Keratinocyte (primary cell): ENCODE results near the gene PDE6A. TPM values are rescaled to one million over a fixed set of nuclear protein-coding genes. Genes with fewer than 3 reads are reported as not detected.

ENCODE experiments used
- DNase-seq: peaks from one replicate; pipeline ENCODE4 v3.0.0-alpha.2; 2011; ENCODE audit warnings: low read depth, missing footprints, low spot score
- FAIRE-seq: peaks from 2 replicates; lab custom pipeline; 2011; peaks lifted over from hg19 to GRCh38; lab: Jason Lieb, UNC
- H2AFZ ChIP-seq: 2 replicates; pipeline ENCODE4 v1.6.0; 2012; ENCODE audit warnings: low read length, control low read depth, inconsistent platforms; ENCODE audit not compliant: control insufficient read depth
- H3K27ac ChIP-seq: 2 replicates; pipeline ENCODE4 v1.5.1; 2011; ENCODE audit warnings: low read length; ENCODE audit not compliant: control insufficient read depth, insufficient read depth
- H3K27me3 ChIP-seq: 3 replicates; pipeline ENCODE4 v1.6.0; 2011; ENCODE audit warnings: low read length; ENCODE audit not compliant: control insufficient read depth, insufficient read depth; ENCODE audit errors: extremely low read depth
- H3K36me3 ChIP-seq, 2 experiments: 2 replicates in 1 of 2; 3 replicates in 1 of 2; pipeline ENCODE4 v1.5.1; 2011; ENCODE audit warnings: low read length in 2 of 2, mild to moderate bottlenecking in 1 of 2; ENCODE audit not compliant: control insufficient read depth in 2 of 2, insufficient read depth in 2 of 2; ENCODE audit errors: extremely low read depth in 1 of 2
- H3K4me1 ChIP-seq: 3 replicates; pipeline ENCODE4 v1.5.1; 2011; ENCODE audit warnings: low read length; ENCODE audit not compliant: control insufficient read depth, insufficient read depth; ENCODE audit errors: extremely low read depth
- H3K4me2 ChIP-seq: 3 replicates; pipeline ENCODE4 v1.6.0; 2011; ENCODE audit warnings: low read depth, low read length; ENCODE audit not compliant: control insufficient read depth, insufficient read depth; ENCODE audit errors: extremely low read depth
- H3K4me3 ChIP-seq, 3 experiments: fragments of 200-600 bp in 1 of 3; sonication (generic) in 1 of 3; 2 replicates in 2 of 3; 3 replicates in 1 of 3; pipeline ENCODE4 v1.5.1; 2011 to 2016; ENCODE audit warnings: low read length in 3 of 3, mild to moderate bottlenecking in 3 of 3, control low read depth in 2 of 3, inconsistent platforms in 1 of 3, low read depth in 1 of 3, mixed read lengths in 1 of 3, mixed run types in 1 of 3, moderate library complexity in 1 of 3; ENCODE audit not compliant: control insufficient read depth in 2 of 3, insufficient read depth in 2 of 3; ENCODE audit errors: extremely low read depth in 1 of 3
- H3K79me2 ChIP-seq: 2 replicates; pipeline ENCODE4 v1.6.0; 2012; ENCODE audit warnings: low read length; ENCODE audit not compliant: control insufficient read depth, insufficient read depth
- H3K9ac ChIP-seq: 3 replicates; pipeline ENCODE4 v1.6.0; 2011; ENCODE audit warnings: low read length; ENCODE audit not compliant: control insufficient read depth, insufficient read depth; ENCODE audit errors: extremely low read depth
- H3K9me1 ChIP-seq: 3 replicates; pipeline ENCODE4 v1.6.0; 2011; ENCODE audit warnings: low read length; ENCODE audit not compliant: control insufficient read depth, insufficient read depth; ENCODE audit errors: extremely low read depth
- H3K9me3 ChIP-seq: 2 replicates; pipeline ENCODE4 v1.5.1; 2012; ENCODE audit warnings: low read depth, low read length; ENCODE audit not compliant: control insufficient read depth
- H4K20me1 ChIP-seq: 3 replicates; pipeline ENCODE4 v1.6.0; 2011; ENCODE audit warnings: low read length; ENCODE audit not compliant: control insufficient read depth, insufficient read depth; ENCODE audit errors: extremely low read depth
- EZH2 ChIP-seq: IDR thresholded peaks from one replicate; pipeline ENCODE4 v1.6.1; 2012; ENCODE audit warnings: inconsistent platforms, mild to moderate bottlenecking, low read length, moderate library complexity
- dilution Hi-C: fragments of 300-500 bp; cut with MboI; formaldehyde crosslinking; loops from one replicate; pipeline ENCODE4 v1.7.0; 2020; ENCODE audit warnings: low sequenced_read_pairs; ENCODE audit not compliant: extremely low pct_ligation_motif_present
- polyA plus RNA-seq, 5 experiments: library from polyadenylated mRNA; depleted of rRNA in 3 of 5; stranded (reverse) in 3 of 5; stranded (forward) in 1 of 5; unstranded in 1 of 5; fragments of >200 nt; gene quantifications; 1 replicate in 1 of 5; 2 replicates in 3 of 5; 3 replicates in 1 of 5; pipeline versions ENCODE4 v1.2.1 to v1.2.3, GENCODE V29; 2011 to 2012; ENCODE audit warnings: missing spikeins in 2 of 5, low read depth in 1 of 5, low replicate concordance in 1 of 5
- TF ChIP-seq, protein P1 (sequence below), 3 experiments: IDR thresholded peaks in 1 of 3; conservative IDR thresholded peaks in 1 of 3; optimal IDR thresholded peaks in 1 of 3; 2 replicates in 2 of 3; 3 replicates in 1 of 3; pipeline versions ENCODE3 to v1.5.1; 2011; ENCODE audit warnings: low read length in 3 of 3, mild to moderate bottlenecking in 3 of 3, moderate library complexity in 2 of 3, control low read depth in 1 of 3, inconsistent platforms in 1 of 3; ENCODE audit not compliant: insufficient read depth in 2 of 3; ENCODE audit errors: extremely low read depth in 1 of 3

PDE6A gene
- polyA plus RNA-seq, 1 donor (not counting 4 experiments of a cell fraction or from before 2014, with no cell fraction given): 0.03 TPM

DNA sequence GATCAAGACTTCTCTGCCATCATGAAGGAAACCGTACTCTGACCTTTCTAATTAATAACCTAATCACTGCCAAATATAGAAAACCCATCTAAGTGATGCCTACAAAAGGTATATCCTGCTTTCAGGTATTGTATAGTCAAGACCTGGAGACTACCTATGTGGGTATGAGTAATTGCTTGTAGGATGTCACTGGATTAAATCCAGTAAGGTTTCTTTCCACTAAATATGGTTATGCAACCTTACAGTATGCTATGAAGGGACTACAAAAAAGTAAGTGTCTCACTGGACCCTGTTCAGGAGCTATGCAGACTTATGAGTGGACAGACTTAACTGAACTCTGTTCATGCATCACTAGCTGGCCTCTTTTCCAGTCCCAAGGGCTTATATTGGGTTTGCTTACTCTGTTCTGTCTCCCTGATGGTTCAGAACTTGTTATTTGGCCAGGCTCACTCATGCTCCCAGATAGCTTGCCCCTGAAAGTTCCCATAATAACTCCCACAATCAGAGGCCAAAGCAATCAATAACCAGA lies 51.1 kb downstream of the PDE6A start:
- Histone ChIP-seq H3K9me3 (no peaks in the 10 kb centered on the region), H3K9ac (no peak overlapping the region), H3K4me2 (no peak overlapping the region), H3K9me1 (no peaks in the 10 kb centered on the region), H3K36me3 (no peaks in the 10 kb centered on the region), H3K79me2 (no peaks in the 10 kb centered on the region), H3K4me1 (peaks cover 20% of the 10 kb centered on the region), H3K27me3 (no peaks in the 10 kb centered on the region), H4K20me1 (no peaks in the 10 kb centered on the region), H3K4me3 (no peak overlapping the region), H2AFZ (no peak overlapping the region), H3K27ac (no peak overlapping the region)
- dilution Hi-C loops: no loop called here
- peak; percentile 74 for FAIRE-seq
- DNase-seq: no peak
- no peak for TF ChIP-seq EZH2
- TF ChIP-seq, protein P1, sequence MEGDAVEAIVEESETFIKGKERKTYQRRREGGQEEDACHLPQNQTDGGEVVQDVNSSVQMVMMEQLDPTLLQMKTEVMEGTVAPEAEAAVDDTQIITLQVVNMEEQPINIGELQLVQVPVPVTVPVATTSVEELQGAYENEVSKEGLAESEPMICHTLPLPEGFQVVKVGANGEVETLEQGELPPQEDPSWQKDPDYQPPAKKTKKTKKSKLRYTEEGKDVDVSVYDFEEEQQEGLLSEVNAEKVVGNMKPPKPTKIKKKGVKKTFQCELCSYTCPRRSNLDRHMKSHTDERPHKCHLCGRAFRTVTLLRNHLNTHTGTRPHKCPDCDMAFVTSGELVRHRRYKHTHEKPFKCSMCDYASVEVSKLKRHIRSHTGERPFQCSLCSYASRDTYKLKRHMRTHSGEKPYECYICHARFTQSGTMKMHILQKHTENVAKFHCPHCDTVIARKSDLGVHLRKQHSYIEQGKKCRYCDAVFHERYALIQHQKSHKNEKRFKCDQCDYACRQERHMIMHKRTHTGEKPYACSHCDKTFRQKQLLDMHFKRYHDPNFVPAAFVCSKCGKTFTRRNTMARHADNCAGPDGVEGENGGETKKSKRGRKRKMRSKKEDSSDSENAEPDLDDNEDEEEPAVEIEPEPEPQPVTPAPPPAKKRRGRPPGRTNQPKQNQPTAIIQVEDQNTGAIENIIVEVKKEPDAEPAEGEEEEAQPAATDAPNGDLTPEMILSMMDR (optimal IDR thresholded peaks at IDR 0.05 in 1 of 3, IDR thresholded peaks at IDR 0.05 in 1 of 3, conservative IDR thresholded peaks at IDR 0.05 in 1 of 3; ENCODE audit: extremely low read depth in 1 of 3, insufficient read depth in 2 of 3, low read length in 3 of 3): no peak

DNA sequence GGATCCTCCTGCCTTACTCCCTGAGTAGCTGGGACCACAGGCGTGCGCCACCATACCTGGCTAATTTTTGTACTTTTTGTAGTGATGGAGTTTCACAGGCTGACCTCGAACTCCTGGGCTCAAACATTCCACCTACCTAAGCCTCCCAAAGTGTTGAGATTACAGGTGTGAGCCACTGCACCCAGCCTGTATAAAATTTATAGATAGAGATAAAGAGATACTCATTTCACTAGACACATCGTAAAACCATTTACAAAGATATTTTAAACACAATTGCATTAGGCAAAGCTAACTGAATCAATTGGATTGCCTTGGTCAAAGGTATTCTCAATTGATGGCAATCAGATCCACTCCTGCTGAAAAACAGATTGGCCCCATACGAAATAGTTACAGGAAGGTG lies 52.0 kb downstream of the PDE6A start:
- H3K9me3 ChIP-seq: no peaks in the 10 kb centered on the region
- H2AFZ ChIP-seq: no peak overlapping the region
- H3K4me1 ChIP-seq: peaks cover 23% of the 10 kb centered on the region
- H3K36me3 ChIP-seq: no peaks in the 10 kb centered on the region
- H3K4me3 ChIP-seq: no peak overlapping the region
- H3K9ac ChIP-seq: no peak overlapping the region
- no peaks in the 10 kb centered on the region for H3K27me3 ChIP-seq
- no peak for FAIRE-seq
- no peak for DNase-seq
- dilution Hi-C loops: no loop called here
- no peaks in the 10 kb centered on the region for H3K9me1 ChIP-seq
- H3K4me2 ChIP-seq: no peak overlapping the region
- no peaks in the 10 kb centered on the region for H3K79me2 ChIP-seq
- TF ChIP-seq, protein P1 (optimal IDR thresholded peaks at IDR 0.05 in 1 of 3, IDR thresholded peaks at IDR 0.05 in 1 of 3, conservative IDR thresholded peaks at IDR 0.05 in 1 of 3; ENCODE audit: extremely low read depth in 1 of 3, insufficient read depth in 2 of 3, low read length in 3 of 3): no peak
- TF ChIP-seq EZH2: no peak
- H3K27ac ChIP-seq: no peak overlapping the region
- no peaks in the 10 kb centered on the region for H4K20me1 ChIP-seq
